HEK293 (cell line): ENCODE measurements around the gene SKOR1.

ENCODE experiments used
- CTCF ChIA-PET: fragments of 350-600 bp; formaldehyde crosslinking; extraction: SDS; loops from one replicate; lab custom pipeline; 2021; ENCODE audit warnings: antibody characterized with exemption; lab: Yijun Ruan, JAX
- POLR2A ChIA-PET: fragments of 300-600 bp; formaldehyde crosslinking; extraction: SDS; loops from one replicate; lab custom pipeline; 2020; ENCODE audit warnings: antibody characterized with exemption, inconsistent platforms; lab: Yijun Ruan, JAX
- H3K27ac ChIP-seq: fragments of 200-500 bp; sonication (Bioruptor generic); 2 replicates; pipeline ENCODE4 v1.5.1; 2014; ENCODE audit warnings: low read depth, low read length, control low read depth, inconsistent platforms; ENCODE audit errors: extremely low read depth
- H3K36me3 ChIP-seq, 2 experiments: fragments of 200-500 bp in 1 of 2; sonication (Bioruptor generic) in 1 of 2; 1 replicate in 1 of 2; 2 replicates in 1 of 2; pipeline ENCODE4 v1.5.1; 2014 to 2017; ENCODE audit warnings: inconsistent platforms in 2 of 2, low read length in 2 of 2; ENCODE audit not compliant: control insufficient read depth in 2 of 2, insufficient read depth in 1 of 2
- H3K4me1 ChIP-seq: fragments of 200-500 bp; sonication (Bioruptor generic); 2 replicates; pipeline ENCODE4 v1.5.1; 2014; ENCODE audit warnings: mild to moderate bottlenecking, low read length, inconsistent platforms; ENCODE audit not compliant: control insufficient read depth, insufficient read depth
- H3K4me3 ChIP-seq: 2 replicates; pipeline ENCODE4 v1.5.1; 2011; ENCODE audit warnings: low read depth, mild to moderate bottlenecking, control low read depth, low read length, moderate library complexity
- H3K9me3 ChIP-seq: fragments of 200-500 bp; sonication (Bioruptor generic); 2 replicates; pipeline ENCODE4 v1.5.1; 2014; ENCODE audit warnings: low read depth, low read length, inconsistent platforms; ENCODE audit not compliant: control insufficient read depth, insufficient read depth
- BCL6B ChIP-seq: fragments of 450-650 bp; formaldehyde crosslinking; IDR thresholded peaks from 2 replicates; pipeline ENCODE4 v1.5.1; 2017; ENCODE audit warnings: missing biosample characterization, missing genetic modification characterization
- EGR2 ChIP-seq: fragments of 450-650 bp; formaldehyde crosslinking; IDR thresholded peaks from 2 replicates; pipeline ENCODE4 v1.5.1; 2016; ENCODE audit warnings: low read depth, missing biosample characterization, missing genetic modification characterization
- GFI1B ChIP-seq: fragments of 450-650 bp; formaldehyde crosslinking; IDR thresholded peaks from 2 replicates; pipeline ENCODE4 v1.5.1; 2016; ENCODE audit warnings: missing biosample characterization, missing genetic modification characterization
- INSM2 ChIP-seq: fragments of 450-650 bp; formaldehyde crosslinking; IDR thresholded peaks from 2 replicates; pipeline ENCODE4 v1.5.1; 2016; ENCODE audit warnings: missing biosample characterization, missing genetic modification characterization
- KLF1 ChIP-seq: fragments of 450-650 bp; formaldehyde crosslinking; IDR thresholded peaks from 2 replicates; pipeline ENCODE4 v1.5.1; 2016; ENCODE audit warnings: missing biosample characterization, missing genetic modification characterization
- KLF8 ChIP-seq: fragments of 450-650 bp; formaldehyde crosslinking; IDR thresholded peaks from 2 replicates; pipeline ENCODE4 v1.5.1; 2016; ENCODE audit warnings: missing biosample characterization, missing genetic modification characterization
- REST ChIP-seq: fragments of 450-650 bp; formaldehyde crosslinking; IDR thresholded peaks from 2 replicates; pipeline ENCODE4 v1.5.1; 2016; ENCODE audit warnings: missing biosample characterization, missing genetic modification characterization
- ZBTB17 ChIP-seq: fragments of 450-650 bp; formaldehyde crosslinking; IDR thresholded peaks from 2 replicates; pipeline ENCODE4 v1.5.1; 2016; ENCODE audit warnings: missing biosample characterization, missing genetic modification characterization
- ZBTB26 ChIP-seq: fragments of 450-650 bp; formaldehyde crosslinking; optimal IDR thresholded peaks from 2 replicates; pipeline ENCODE3; 2016; ENCODE audit warnings: missing biosample characterization, mild to moderate bottlenecking, missing genetic modification characterization
- ZEB2 ChIP-seq: fragments of 450-650 bp; formaldehyde crosslinking; IDR thresholded peaks from 2 replicates; pipeline ENCODE4 v1.5.1; 2016; ENCODE audit warnings: missing biosample characterization, missing genetic modification characterization
- ZFHX2 ChIP-seq: fragments of 450-650 bp; formaldehyde crosslinking; conservative IDR thresholded peaks from 2 replicates; pipeline ENCODE4 v1.5.1; 2016; ENCODE audit warnings: missing biosample characterization, missing genetic modification characterization
- ZNF157 ChIP-seq: fragments of 450-650 bp; formaldehyde crosslinking; IDR thresholded peaks from 2 replicates; pipeline ENCODE4 v1.5.1; 2016; ENCODE audit warnings: missing biosample characterization, missing genetic modification characterization
- ZNF18 ChIP-seq: fragments of 450-650 bp; formaldehyde crosslinking; IDR thresholded peaks from 2 replicates; pipeline ENCODE4 v1.5.1; 2016; ENCODE audit warnings: missing biosample characterization, missing genetic modification characterization
- ZNF391 ChIP-seq: fragments of 450-650 bp; formaldehyde crosslinking; IDR thresholded peaks from 2 replicates; pipeline ENCODE4 v1.5.1; 2016; ENCODE audit warnings: low read depth, missing biosample characterization, missing genetic modification characterization, borderline replicate concordance
- ZNF426 ChIP-seq: fragments of 450-650 bp; formaldehyde crosslinking; IDR thresholded peaks from 2 replicates; pipeline ENCODE4 v1.5.1; 2017; ENCODE audit warnings: missing biosample characterization, missing genetic modification characterization, mild to moderate bottlenecking, inconsistent platforms, moderate library complexity
- ZNF433 ChIP-seq: fragments of 450-650 bp; formaldehyde crosslinking; IDR thresholded peaks from 2 replicates; pipeline ENCODE4 v1.5.1; 2016; ENCODE audit warnings: missing biosample characterization, missing genetic modification characterization, low read depth
- ZNF518A ChIP-seq: fragments of 450-650 bp; formaldehyde crosslinking; conservative IDR thresholded peaks from 2 replicates; pipeline ENCODE4 v1.5.1; 2016; ENCODE audit warnings: low read depth, missing biosample characterization, missing genetic modification characterization
- ZNF521 ChIP-seq: fragments of 450-650 bp; formaldehyde crosslinking; IDR thresholded peaks from 2 replicates; pipeline ENCODE4 v1.5.1; 2017; ENCODE audit warnings: missing biosample characterization, mild to moderate bottlenecking, missing genetic modification characterization
- ZNF623 ChIP-seq: fragments of 450-650 bp; formaldehyde crosslinking; IDR thresholded peaks from 2 replicates; pipeline ENCODE4 v1.5.1; 2016; ENCODE audit warnings: missing biosample characterization, missing genetic modification characterization

Gene SKOR1

GRCh38 chr15:67776600-67776999, 48.7 kb upstream of the SKOR1 start:
- Histone ChIP-seq H3K4me3 (no peak overlapping the region), H3K4me1 (peaks cover 37% of the 10 kb centered on the region), H3K36me3 (no peaks in the 10 kb centered on the region), H3K27ac (no peak overlapping the region), H3K9me3 (no peaks in the 10 kb centered on the region)
- POLR2A ChIA-PET, result no interaction called here
- CTCF ChIA-PET, result no interaction called here
- TF ChIP-seq KLF8, result no peak
- TF ChIP-seq ZNF157 (tag by site-specific recombination), result no peak
- TF ChIP-seq ZNF433, result no peak
- no peak for TF ChIP-seq ZNF521 (tag by site-specific recombination)
- TF ChIP-seq ZEB2 (tag by site-specific recombination), result no peak
- TF ChIP-seq ZNF623 (tag by site-specific recombination), result no peak
- no peak for TF ChIP-seq KLF1 (tag by site-specific recombination)
- no peak for TF ChIP-seq GFI1B (tag by site-specific recombination)
- TF ChIP-seq ZNF18 (tag by site-specific recombination), result no peak
- TF ChIP-seq EGR2, result no peak
- no peak for TF ChIP-seq BCL6B (tag by site-specific recombination)
- TF ChIP-seq INSM2 (tag by site-specific recombination), result no peak
- TF ChIP-seq ZBTB17 (tag by site-specific recombination), result no peak

GRCh38 chr15:67777071-67777470, 48.2 kb upstream of the SKOR1 start:
- TF ChIP-seq ZBTB26 (tag by site-specific recombination), result no peak
- no peak for TF ChIP-seq REST (tag by site-specific recombination)
- TF ChIP-seq ZNF426 (tag by site-specific recombination), result no peak
- 0 out of 2 replicates have a peak, but pooled peaks have one; percentile 5 for TF ChIP-seq EGR2
- TF ChIP-seq ZFHX2, result peak; percentile 60
- TF ChIP-seq ZNF518A (tag by site-specific recombination), result no peak
- TF ChIP-seq ZNF391 (tag by site-specific recombination), result no peak
- Histone ChIP-seq H3K36me3 (no peaks in the 10 kb centered on the region), H3K4me1 (peaks cover 37% of the 10 kb centered on the region), H3K9me3 (no peaks in the 10 kb centered on the region), H3K27ac (no peak overlapping the region), H3K4me3 (no peak overlapping the region)
- ChIA-PET CTCF (no interaction called here), POLR2A (no interaction called here)
